RKO (cell line): ENCODE results near the gene NME7.
A peak's percentile ranks its signal among the peaks of the same experiment; 100 is the strongest.
"Not testable (repeated sequence)": the region's sequence is repeated elsewhere in the genome, so short reads cannot be mapped to it uniquely, and the experiment has no call there.

Source experiments
- DNase-seq: peaks from one replicate; pipeline ENCODE4 v3.0.0-alpha.2; 2016; ENCODE audit warnings: low spot score

Gene NME7

DNA sequence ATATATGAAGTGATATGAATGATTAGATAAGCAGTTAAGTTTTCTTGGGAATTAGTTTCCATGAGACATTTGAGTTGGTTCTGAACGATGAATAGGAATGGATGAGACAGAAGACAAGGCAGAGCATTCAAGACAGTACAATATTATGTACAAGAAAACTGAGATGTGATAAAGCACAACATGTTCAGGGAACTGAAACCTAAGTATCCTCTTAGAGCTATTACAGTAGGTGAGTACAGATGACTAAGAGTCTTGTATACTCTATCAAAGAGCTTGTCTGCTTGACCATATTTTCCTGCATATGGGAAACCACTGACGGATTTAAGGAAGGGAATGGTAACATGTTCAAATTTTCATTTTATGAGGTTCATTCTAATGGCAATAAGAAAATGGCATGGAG lies 61.6 kb downstream of the NME7 start:
- no peak for DNase-seq

DNA sequence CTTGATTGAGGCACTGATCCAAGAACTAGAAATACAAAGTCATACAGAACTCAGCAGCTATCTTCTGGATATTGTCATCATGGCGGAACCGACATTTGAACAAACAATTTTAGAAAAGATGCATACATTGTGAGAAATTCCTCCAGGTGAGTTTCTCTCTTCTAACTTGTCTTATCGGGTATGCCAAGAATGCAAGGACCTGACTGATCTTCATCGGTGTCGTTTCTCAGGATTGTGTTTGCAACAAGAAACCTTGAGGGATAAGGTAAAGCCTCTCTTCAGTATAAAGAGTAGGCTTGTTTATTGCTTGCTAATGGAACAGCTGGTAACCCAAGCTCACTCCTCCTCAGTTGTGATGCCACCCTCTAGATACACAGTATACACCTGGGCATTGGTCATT lies 62.2 kb downstream of the NME7 start:
- DNase-seq, result no peak

DNA sequence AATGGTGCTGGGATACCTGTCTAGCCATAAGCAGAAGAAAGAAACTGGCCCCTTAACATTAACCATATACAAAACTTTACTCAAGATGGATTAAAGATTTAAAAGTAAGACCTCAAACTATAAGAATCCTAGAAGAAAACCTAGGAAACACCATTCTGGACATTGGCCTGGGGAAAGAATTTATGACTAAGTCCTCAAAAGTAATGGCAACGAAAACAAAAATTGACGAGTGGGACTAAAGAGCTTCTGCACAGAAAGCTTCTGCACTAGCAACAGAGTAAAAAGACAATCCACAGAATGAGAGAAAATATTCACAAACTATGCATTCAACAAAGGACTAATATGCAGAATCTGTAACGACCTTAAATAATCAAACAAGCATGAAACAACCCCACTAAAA lies 66.7 kb downstream of the NME7 start:
- DNase-seq, result no peak

DNA sequence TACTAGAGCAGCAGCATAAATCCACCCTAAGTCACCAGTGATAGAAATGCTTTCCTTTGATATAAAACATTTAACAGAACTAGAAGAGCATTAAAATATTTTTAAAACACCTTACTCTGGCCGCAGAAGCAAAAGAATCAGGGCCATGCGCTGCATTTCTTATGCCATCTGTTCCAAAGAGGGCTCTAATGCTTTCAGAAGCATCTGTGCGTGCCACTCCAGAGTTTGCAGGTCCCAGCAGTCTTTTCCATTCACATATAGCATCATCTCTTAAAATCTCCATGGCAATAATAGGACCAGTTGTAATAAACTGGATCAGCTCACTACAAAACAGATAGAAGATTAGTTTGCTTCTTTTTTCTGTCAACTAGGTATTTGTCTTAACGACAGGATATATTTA lies 69.2 kb downstream of the NME7 start:
- no peak for DNase-seq

DNA sequence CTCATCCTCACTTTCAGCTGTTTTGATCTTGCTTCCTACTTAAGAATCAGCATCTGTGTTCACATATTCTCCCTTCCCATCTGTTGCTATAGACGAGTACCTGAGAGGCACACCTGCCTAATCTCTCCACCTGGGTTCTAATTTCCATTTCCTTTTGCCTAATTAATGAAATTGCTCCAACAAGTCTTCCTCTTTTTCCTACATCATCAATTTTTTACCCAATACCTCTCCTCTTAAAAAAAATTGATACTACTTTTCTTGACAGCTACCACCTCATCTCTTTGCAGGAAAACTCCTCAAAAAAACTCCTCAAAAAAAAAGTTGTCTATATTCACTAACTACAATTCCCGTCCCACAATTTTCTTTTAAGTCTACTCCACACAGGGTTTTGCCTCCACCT lies 71.8 kb downstream of the NME7 start:
- no peak for DNase-seq

DNA sequence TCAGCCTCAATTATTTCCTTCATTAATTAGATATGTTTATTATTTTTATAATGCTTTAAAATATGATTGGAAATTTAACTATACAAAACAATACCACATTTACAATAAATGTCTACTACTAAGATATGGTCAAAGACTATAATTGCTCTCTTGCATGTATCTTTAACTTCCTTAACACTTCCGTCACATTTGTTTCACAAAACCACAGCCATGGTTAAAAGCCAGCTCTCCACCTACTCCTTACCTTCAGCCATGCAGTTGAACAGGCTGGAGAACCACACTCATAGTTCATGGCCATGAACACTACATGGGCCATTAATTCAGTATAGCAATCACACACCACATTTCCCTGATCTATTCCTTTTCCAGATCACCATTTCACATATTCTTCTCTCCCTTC lies 72.2 kb downstream of the NME7 start:
- no peak for DNase-seq

DNA sequence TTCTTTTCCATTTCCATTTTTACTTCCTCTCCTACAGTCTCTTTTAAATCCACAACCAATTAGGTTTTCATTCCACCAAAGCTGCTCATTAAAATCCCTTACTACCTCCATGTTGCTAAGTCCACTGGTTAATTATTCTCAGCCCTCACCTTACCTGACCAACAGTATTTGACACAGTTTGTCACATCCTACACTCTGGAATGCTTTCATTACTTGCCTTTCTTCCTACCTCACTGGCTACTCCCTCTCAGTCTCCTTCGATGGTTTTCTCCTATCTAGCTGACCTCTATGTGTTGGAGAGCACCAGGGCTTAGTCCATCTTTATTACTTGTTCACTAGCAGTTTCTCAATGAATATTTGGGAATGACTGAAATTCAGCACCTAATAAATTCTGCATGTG lies 78.6 kb downstream of the NME7 start:
- no peak for DNase-seq

DNA sequence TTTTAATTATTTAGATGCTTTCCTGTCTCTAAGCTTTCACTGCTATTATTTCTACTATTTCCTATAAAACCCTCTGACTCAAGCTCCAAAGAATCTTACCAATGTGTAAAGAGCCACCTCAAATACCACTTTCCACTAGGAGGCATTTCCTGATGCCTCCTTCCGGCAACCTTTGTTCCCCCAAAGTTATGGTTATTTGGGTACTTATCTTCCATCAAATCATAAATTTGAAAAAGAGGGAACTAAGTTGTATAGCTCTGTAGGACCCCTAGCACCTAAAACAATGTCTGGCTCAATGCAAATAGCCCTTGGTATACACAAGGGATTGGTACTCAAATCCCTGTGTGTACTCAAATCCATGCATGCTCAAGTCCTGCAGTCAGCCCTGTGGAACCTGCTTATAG lies 79.6 kb downstream of the NME7 start:
- no peak for DNase-seq

DNA sequence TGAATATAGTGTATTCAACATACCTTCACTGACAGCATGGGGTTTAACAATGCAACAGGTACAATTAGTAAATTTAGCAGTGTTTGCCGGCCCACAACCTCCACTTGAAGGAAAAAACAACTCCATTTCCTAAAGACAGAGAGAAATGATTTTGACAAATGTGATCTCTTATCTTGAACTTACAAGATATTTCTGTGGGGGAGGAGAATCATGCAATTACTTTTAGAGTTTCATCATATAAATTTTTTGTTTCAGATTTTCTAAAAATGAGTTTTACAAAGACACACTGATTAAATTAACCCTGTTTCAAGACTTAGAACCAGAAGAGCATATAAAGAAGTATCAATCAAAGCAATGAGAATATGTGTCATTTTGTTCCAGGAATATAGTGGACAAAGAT lies 80.3 kb downstream of the NME7 start:
- no peak for DNase-seq

DNA sequence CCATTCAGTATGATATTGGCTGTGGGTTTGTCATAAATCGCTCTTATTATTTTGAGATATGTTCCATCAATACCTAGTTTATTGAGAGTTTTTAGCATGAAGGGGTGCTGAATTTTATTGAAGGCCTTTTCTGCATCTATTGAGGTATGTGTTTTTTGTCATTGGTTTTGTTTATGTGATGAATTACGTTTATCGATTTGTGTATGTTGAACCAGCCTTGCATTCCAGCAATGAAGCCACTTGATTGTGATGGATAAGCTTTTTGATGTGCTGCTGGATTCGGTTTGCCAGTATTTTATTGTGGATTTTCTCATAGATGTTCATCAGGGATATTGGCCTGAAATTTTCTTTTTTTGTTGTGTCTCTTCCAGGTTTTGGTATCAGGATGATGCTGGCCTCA lies 86.0 kb downstream of the NME7 start:
- DNase-seq, result not testable (repeated sequence)

DNA sequence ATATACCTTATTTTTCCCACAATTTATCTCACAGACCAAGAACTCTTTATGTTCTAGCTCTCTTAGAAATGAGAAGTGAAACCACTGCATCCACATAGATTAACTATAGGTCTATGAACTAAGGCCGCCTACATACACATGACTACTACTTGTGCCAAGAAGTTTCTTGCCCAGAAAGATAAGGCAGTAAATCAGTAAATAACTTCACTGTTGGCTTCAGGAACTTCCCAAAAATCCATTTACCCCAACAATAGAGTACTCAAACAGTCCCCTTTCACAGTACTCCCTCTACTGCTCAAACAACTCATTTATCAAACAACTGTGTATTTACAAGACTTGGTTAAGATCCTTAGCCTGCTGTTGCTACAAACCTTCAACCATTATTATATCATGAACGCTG lies 96.5 kb downstream of the NME7 start:
- DNase-seq, result peak; percentile 20

DNA sequence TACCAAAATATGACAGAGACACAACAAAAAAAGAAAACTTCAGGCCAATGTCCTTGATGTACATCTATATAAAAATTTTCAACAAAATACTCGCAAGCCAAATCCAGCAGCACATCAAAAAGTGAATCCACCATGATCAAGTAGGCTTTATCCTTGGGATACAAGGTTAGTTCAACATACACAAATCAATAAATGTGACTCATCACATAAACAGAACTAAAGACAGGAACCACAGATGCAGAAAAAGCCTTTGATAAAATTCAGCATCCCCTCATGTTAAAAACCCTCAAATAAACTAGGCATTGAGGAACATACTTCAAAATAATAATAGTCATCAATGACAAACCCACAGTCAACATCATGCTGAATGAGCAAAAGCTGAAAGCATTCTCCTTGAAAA lies 101.5 kb downstream of the NME7 start:
- no peak for DNase-seq

DNA sequence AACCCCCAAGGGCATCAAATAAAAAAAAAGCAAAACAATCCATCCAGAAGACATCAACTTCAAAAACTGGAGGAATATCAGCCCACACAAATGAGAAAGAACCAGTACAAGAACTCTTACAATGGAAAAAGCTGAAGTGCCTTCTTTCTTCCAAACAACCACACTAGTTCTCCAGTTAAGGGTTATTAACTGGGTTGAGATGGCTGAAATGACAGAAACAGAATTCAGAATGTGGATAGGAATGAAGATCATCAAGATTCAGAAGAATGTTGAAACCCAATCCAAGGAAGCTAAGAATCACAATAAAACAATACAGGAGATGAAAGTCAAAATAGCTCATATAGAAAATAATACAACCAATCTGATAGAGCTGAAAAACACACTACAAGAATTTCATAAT lies 104.5 kb downstream of the NME7 start:
- no peak for DNase-seq

DNA sequence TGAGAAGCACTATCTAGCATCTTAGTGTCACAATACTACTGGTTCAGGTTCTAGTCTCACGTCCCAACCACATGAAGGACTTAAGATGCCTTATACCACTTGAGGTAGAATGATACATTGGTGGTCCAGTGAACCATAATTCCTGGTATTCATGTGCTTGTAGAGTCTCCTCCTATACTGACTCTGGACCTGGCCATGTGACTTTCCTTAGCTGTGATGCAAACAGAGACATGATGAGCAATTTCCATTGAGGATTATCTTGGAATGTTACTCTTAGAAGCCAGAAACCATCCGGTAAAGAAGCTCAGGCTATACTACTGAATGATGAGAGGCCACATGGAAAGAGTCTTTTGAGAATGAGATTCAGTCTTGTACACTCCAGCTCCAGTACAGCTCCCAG lies 105.7 kb downstream of the NME7 start:
- no peak for DNase-seq

DNA sequence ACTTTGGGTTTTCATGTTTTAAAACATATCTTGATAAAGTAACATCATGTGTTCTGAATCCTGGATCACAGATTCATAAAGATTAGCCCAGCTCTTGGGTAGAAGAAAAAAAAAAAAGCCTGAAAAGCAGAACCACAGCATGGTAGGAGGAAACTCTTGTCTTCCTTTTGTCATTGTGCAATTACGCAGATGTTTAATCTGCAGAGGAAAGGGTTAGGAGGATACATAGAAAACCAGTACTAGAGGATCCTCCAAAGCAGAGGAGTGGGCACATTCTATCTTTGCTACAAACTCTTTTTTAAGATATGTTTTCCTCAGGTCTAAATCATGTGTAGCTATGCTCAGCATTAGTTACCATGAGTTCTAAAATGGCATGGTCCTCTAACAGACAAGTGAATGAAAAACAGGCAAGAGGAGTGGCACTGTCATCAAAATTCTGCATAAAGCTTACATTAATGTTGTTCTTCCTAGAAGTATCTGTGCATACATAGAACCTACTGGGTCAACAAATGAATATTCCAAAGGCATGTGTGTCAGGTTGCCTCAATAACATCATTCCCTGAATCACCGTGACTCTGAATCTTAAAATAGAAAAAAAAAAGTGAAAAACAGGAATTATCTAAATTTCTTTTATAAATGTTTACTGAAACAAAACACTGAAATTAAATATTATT lies 107.0 kb downstream of the NME7 start:
- DNase-seq, result no peak

DNA sequence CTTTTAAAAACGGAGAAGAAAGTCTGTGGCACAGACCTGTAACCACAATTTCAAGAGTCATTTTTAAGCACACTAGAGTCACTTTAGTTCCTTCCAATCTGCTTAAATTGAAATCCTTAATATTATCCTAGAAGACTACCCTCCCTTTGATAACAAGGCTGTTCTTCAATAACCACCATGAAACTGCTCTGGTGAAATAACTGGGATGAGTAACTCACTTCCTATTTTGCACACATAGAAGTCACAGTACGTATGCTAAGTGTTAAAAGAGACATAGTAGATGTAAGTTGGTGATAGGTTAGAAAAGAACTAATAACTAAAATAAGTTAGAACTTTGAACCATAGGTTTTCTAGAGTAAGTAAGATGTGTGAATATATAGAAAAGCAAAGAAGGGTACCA lies 107.8 kb downstream of the NME7 start:
- no peak for DNase-seq

DNA sequence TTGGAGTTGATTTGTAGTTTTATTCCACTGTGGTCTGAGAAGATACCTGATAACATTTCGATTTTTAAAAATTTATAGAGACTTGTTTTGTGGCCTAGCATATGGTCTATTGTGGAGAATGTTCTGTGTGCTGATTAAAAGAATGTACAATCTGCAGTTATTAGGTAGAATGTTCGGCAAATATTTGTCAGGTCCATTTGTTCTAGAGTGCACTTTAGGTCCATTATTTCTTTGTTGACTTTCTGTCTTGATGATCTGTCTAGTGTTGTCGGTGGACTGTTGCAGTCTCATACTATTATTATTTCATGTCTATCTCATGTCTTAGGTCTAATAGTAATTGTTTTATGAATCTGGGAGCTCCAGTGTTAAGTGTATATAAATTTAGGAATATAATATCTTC lies 116.8 kb downstream of the NME7 start:
- DNase-seq, result no peak

DNA sequence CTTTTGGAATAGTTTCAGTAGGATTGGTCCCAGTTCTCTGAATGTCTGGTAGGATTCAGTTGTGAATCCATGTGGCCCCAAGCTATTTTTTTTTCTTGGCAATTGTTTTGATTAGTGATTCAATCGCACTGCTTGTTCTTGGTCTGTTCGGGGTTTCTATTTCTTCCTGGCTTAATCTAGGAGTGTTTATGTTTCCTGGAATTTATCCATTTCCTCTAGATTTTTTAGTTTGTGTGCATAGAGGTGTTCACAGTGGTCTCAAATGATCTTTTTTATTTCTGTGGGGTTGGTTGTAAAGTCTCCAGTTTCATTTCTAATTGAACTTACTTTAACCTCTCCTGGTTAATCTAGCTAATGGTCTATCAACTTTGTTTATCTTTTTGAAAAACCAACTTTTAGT lies 117.6 kb downstream of the NME7 start:
- DNase-seq, result no peak

DNA sequence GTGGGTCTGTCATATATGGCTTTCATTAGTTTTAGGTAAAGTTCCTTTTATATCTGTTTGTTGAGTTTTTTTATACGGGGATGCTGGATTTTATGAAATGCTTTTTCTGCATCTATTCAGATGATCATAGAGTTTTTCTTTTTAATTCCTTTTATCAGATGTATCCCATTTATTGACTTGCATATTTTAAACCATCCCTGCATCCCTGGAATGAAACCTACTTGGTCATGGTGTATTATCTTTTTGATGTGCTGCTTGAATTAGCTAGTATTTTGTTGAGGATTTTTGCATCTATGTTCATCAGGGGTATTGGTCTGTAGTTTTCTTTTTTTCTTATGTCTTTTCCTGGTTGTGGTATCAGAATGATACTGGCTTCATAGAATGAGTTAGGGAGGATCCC lies 118.0 kb downstream of the NME7 start:
- DNase-seq, result no peak

DNA sequence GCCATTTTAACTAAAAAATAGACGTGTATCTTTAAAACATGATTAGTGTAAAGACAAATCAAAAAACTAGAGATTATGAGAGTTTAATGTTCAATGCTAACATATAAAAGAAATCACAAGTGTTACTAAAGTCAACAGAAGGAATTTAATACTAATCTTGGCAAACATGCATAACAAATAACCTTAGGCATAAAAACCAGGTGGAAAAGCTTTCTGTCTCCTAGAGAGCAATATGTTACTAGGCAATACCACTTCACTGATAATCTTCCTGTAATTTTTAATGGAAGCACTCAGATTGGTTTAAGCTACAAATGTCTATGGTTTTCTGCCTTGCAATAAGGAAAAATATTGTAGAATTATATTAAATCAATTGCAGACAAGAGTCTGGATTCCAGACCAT lies 121.9 kb downstream of the NME7 start:
- DNase-seq, result no peak

DNA sequence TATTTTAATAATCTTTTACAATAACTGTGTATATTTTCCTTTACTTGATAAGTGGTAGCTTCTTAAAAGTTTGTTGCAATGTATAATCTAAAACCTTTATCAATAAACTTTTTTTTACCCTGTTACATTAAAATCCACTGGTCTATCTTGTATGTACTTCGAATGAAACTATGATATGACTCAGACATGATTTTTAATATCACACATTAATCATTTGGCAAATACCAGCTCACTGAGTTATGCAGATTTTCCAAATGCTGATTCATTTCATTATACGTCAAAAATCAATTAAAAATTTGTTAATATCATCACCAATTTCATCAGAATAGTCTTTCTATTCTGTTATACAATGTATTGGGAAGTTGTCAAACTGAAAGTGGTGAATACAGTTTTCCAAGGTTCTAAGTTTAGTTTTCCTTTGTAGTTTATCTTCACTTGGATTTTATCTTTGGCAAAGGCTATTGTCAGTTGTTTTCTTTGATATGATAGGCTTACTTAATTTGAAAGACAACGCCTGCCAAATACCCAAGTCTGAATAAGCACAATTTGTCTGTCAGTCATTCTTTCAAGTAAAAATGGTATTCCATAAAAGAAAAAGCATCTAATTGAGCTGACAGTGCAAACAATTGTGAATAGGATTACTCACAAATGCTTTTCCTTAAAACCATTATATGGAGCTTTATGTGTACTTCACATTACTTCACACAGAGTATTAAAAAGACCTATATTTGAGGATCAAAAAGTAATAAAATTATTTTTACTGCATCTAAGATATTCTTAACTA lies 127.0 kb downstream of the NME7 start:
- peak; percentile 25 for DNase-seq

DNA sequence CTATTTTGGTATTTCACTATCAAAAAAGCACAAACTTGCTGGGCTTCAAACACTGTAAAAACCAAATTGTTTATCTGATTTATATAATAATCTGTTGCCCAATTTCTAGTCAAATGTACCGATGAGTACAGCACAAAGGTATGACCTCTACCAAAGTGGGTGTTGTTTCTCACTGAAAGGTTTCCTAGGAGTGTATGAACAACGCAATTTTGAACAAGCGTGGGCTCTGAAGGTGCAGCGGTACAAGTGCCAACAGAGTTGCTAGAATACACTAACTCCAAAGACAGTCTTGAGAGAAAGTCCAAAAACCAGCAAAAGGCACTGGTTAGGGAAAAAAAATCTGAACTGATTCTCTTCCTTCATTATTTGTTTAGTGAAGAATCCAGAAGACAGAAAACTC lies 130.7 kb downstream of the NME7 start:
- no peak for DNase-seq

DNA sequence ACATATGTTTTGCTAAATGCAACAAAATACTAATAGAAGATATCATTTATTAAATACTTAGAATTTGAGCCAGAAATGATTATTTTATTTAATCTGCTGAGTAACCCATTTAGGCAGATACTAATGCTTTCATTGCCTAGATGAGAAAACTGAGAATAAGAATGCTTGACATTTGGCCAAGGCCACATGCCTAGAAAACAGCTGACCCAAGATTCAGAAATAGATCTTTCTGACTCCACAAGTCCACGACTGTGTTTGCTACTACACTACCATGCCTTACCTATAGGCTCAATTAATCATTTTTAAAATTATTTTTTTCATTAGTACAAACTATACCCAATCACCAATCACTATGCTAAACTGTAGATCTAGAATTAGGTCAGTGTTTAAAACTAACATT lies 131.5 kb downstream of the NME7 start:
- no peak for DNase-seq

DNA sequence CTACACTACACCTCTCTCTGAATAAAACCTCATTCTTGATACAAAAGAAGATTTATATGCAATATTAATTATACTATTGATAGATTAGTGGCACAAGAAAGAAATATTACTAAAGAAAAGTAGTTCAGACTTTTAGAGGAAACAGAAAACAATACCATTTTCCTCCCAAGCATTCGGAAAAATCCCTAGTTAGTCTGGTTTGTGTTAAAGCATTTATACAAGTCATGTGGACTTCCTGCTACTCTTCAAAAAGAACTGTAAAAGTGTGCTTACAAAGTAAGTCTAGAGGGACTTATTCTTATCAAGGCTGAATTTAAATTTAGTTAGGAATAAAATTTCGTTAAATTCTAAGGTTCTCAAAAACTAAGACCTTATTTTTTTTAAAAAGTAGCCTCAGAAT lies 132.0 kb downstream of the NME7 start:
- no peak for DNase-seq
